Cardiac fibroblast (primary cell): ENCODE measurements around the gene PRSS21.

Source experiments
- DNase-seq, 2 donors: peaks; one replicate each; pipeline versions ENCODE4 v3.0.0 to v3.0.0-alpha.2; 2010; ENCODE audit warnings: low read depth in 2 of 2
- H3K4me3 ChIP-seq, 2 donors: replicated peaks in 1 of 2; 1 replicate in 1 of 2; 2 replicates in 1 of 2; pipeline ENCODE4 v1.5.1; 2011; ENCODE audit warnings: low read depth in 2 of 2, low read length in 2 of 2, mild to moderate bottlenecking in 2 of 2, moderate library complexity in 1 of 2
- CTCF ChIP-seq: IDR thresholded peaks from one replicate; pipeline ENCODE4 v1.5.1; 2011; ENCODE audit warnings: low read depth, mild to moderate bottlenecking, low read length, inconsistent platforms

Gene PRSS21

GRCh38 chr16:2776500-2777139 lies 40.4 kb upstream of the PRSS21 start:
- H3K4me3 ChIP-seq, result peak overlapping the region; percentile 88 to 95
- DNase-seq, result no peak
- TF ChIP-seq CTCF, result no peak

GRCh38 chr16:2777231-2777902 lies 39.7 kb upstream of the PRSS21 start, which contains the start of gene ELOB:
ELOB (minus strand) TSS chr16:2777280; CDS start chr16:2777239, 41 bp downstream.
- peak; percentile 78 to 86 for DNase-seq
- TF ChIP-seq CTCF, result no peak
- peak within 1 kb of the TSS; percentile 95 to 97 for H3K4me3 ChIP-seq

- DNase-seq, result no peak
- peak overlapping the region; percentile 95 to 97 for H3K4me3 ChIP-seq
- TF ChIP-seq CTCF, result no peak
Measured at GRCh38 chr16:2777903-2778629, 39.0 kb upstream of the PRSS21 start.

GRCh38 chr16:2778630-2778958 lies 38.4 kb upstream of the PRSS21 start:
- H3K4me3 ChIP-seq, result no peak overlapping the region
- TF ChIP-seq CTCF, result no peak
- DNase-seq, result no peak

- no peak for TF ChIP-seq CTCF
- no peak overlapping the region for H3K4me3 ChIP-seq
- DNase-seq, result no peak
Measured at GRCh38 chr16:2779151-2779920, 37.7 kb upstream of the PRSS21 start.
